HepG2 (cell line): ENCODE data around the gene NEURL1. TPM values are rescaled to one million over a fixed set of nuclear protein-coding genes. Genes with fewer than 3 reads are reported as not detected.

ENCODE experiments used
- ATAC-seq: fragments of 200-7000 bp; cut with Tn5 transposase; 3 replicates; pipeline ENCODE4 v1.9.1; 2020; ENCODE audit warnings: mild to moderate bottlenecking, moderate library complexity
- BruUV-seq: library from RNA; stranded (reverse); fragments of 400-500 nt; replicated peaks from 2 replicates; lab custom pipeline; 2021; lab: Mats Ljungman, UMichigan
- CTCF ChIA-PET: fragments of 300-600 bp; formaldehyde crosslinking; extraction: SDS; loops from one replicate; lab custom pipeline; 2021; ENCODE audit warnings: low total read pairs, inconsistent platforms, low intra/inter-chr PET ratio; lab: Yijun Ruan, JAX
- POLR2A ChIA-PET: fragments of 350-600 bp; sonication (Branson Sonifier 250); formaldehyde crosslinking; loops from one replicate; lab custom pipeline; 2020; ENCODE audit warnings: antibody characterized with exemption, inconsistent platforms; lab: Yijun Ruan, JAX
- DNase-seq: peaks from one replicate; pipeline ENCODE4 v3.0.0-alpha.2; 2015; ENCODE audit warnings: low spot score
- FAIRE-seq: peaks from 3 replicates; lab custom pipeline; 2011; peaks lifted over from hg19 to GRCh38; lab: Jason Lieb, UNC
- H2AFZ ChIP-seq: one replicate; pipeline ENCODE4 v1.6.1; 2011; ENCODE audit warnings: low read length, inconsistent platforms
- H3K27ac ChIP-seq: fragments of 300-600 bp; 3 replicates; pipeline ENCODE4 v1.8.0; 2011; ENCODE audit warnings: mixed run types, mild to moderate bottlenecking, mixed read lengths, low read length, inconsistent platforms; ENCODE audit not compliant: insufficient read depth; ENCODE audit errors: extremely low read length
- H3K27me3 ChIP-seq, 2 experiments: fragments of 200-600 bp in 1 of 2; 2 replicates in 1 of 2; 3 replicates in 1 of 2; pipeline versions ENCODE4 v1.6.0 to v1.8.0; 2011; ENCODE audit warnings: low read length in 2 of 2, mild to moderate bottlenecking in 2 of 2, moderate library complexity in 2 of 2, inconsistent platforms in 1 of 2; ENCODE audit not compliant: insufficient read depth in 2 of 2, control insufficient read depth in 1 of 2
- H3K36me3 ChIP-seq, 2 experiments: fragments of 200-600 bp in 1 of 2; replicated peaks in 1 of 2; 2 replicates in 1 of 2; 3 replicates in 1 of 2; pipeline versions ENCODE4 v1.5.1 to v1.8.0; 2011; ENCODE audit warnings: low read length in 2 of 2, inconsistent platforms in 1 of 2; ENCODE audit not compliant: insufficient read depth in 2 of 2, control insufficient read depth in 1 of 2
- H3K4me1 ChIP-seq: 2 replicates; pipeline ENCODE4 v1.5.1; 2012; ENCODE audit warnings: low read length, inconsistent platforms; ENCODE audit not compliant: insufficient read depth
- H3K4me2 ChIP-seq: 2 replicates; pipeline ENCODE4 v1.6.0; 2011; ENCODE audit warnings: low read depth, low read length, inconsistent platforms
- H3K4me3 ChIP-seq, 3 experiments: fragments of 200-600 bp in 1 of 3; sonication (generic), shearing (Covaris generic) in 1 of 3; replicated peaks in 1 of 3; 2 replicates each; pipeline ENCODE4 v1.5.1; 2011 to 2016; ENCODE audit warnings: low read length in 3 of 3, inconsistent platforms in 2 of 3, low read depth in 2 of 3, mild to moderate bottlenecking in 2 of 3, control low read depth in 1 of 3, mixed read lengths in 1 of 3; ENCODE audit not compliant: insufficient read depth in 1 of 3
- H3K79me2 ChIP-seq: one replicate; pipeline ENCODE4 v1.6.1; 2011; ENCODE audit warnings: low read length, inconsistent platforms; ENCODE audit not compliant: insufficient read depth
- H3K9ac ChIP-seq: 2 replicates; pipeline ENCODE4 v1.6.0; 2011; ENCODE audit warnings: mild to moderate bottlenecking, low read depth, low read length, inconsistent platforms; ENCODE audit not compliant: insufficient read depth
- H3K9me3 ChIP-seq: 2 replicates; pipeline ENCODE4 v1.5.1; 2012; ENCODE audit warnings: mild to moderate bottlenecking, low read length
- H4K20me1 ChIP-seq: 2 replicates; pipeline ENCODE4 v1.6.0; 2011; ENCODE audit warnings: inconsistent platforms, mild to moderate bottlenecking, low read length, moderate library complexity; ENCODE audit not compliant: insufficient read depth
- FOXC1 ChIP-seq: sonication (generic); formaldehyde crosslinking; IDR thresholded peaks from 2 replicates; pipeline ENCODE4 v1.8.0; 2022; ENCODE audit warnings: mild to moderate bottlenecking, missing genetic modification reagents, borderline replicate concordance
- HNF4A ChIP-seq: sonication (generic); formaldehyde crosslinking; IDR thresholded peaks from 2 replicates; pipeline ENCODE4 v1.4.0; 2020; ENCODE audit warnings: missing genetic modification reagents
- IRF9 ChIP-seq: sonication (generic); formaldehyde crosslinking; IDR thresholded peaks from 2 replicates; pipeline ENCODE4 v1.8.0; 2022; ENCODE audit warnings: missing genetic modification reagents, mild to moderate bottlenecking, borderline replicate concordance
- NRL ChIP-seq: sonication (generic); formaldehyde crosslinking; IDR thresholded peaks from 2 replicates; pipeline ENCODE4 v1.5.0; 2020; ENCODE audit warnings: missing genetic modification reagents, mild to moderate bottlenecking, moderate library complexity, borderline replicate concordance
- RBM39 ChIP-seq: fragments of 200-400 bp; formaldehyde crosslinking; IDR thresholded peaks from one replicate; pipeline ENCODE4 v1.6.1; 2018; ENCODE audit warnings: antibody characterized with exemption, mild to moderate bottlenecking, low read depth, low read length; ENCODE audit not compliant: poor library complexity, severe bottlenecking
- SIX1 ChIP-seq: sonication (generic); formaldehyde crosslinking; IDR thresholded peaks from 2 replicates; pipeline ENCODE4 v1.4.0; 2020; ENCODE audit warnings: missing genetic modification reagents, borderline replicate concordance
- STAT5B ChIP-seq: sonication (generic); formaldehyde crosslinking; IDR thresholded peaks from 2 replicates; pipeline ENCODE4 v1.4.0; 2020; ENCODE audit warnings: missing genetic modification reagents
- TFE3 ChIP-seq: IDR thresholded peaks from 2 replicates; pipeline ENCODE4 v1.6.1; 2016
- ZIK1 ChIP-seq: sonication (generic); formaldehyde crosslinking; IDR thresholded peaks from 2 replicates; pipeline ENCODE4 v1.5.0; 2020; ENCODE audit warnings: mild to moderate bottlenecking, low read depth, missing genetic modification reagents, borderline replicate concordance
- ZNF224 ChIP-seq: sonication (generic); formaldehyde crosslinking; IDR thresholded peaks from 2 replicates; pipeline ENCODE4 v1.5.0; 2020; ENCODE audit warnings: mild to moderate bottlenecking, missing genetic modification reagents
- ZNF33A ChIP-seq: sonication (generic); formaldehyde crosslinking; IDR thresholded peaks from 2 replicates; pipeline ENCODE4 v1.5.1; 2020; ENCODE audit warnings: missing genetic modification reagents, mild to moderate bottlenecking, moderate library complexity, borderline replicate concordance
- ZNF770 ChIP-seq: sonication (generic); formaldehyde crosslinking; IDR thresholded peaks from 2 replicates; pipeline ENCODE4 v1.5.0; 2020; ENCODE audit warnings: mild to moderate bottlenecking, missing genetic modification reagents
- WGBS: methylation state at CpG from one replicate; pipeline ENCODE4 v1.1.6; 2017; ENCODE audit warnings: low lambda C conversion rate; 5-methylcytosine and 5-hydroxymethylcytosine counted together
- in situ Hi-C: cut with HindIII; loops from 2 replicates; pipeline ENCODE4 v1.10.0; 2017; ENCODE audit warnings: low pct_unique_long_range_greater_than_20kb; ENCODE audit not compliant: extremely low pct_ligation_motif_present
- intact Hi-C: fragments of 100-400 bp; cut with micrococcal nuclease; formaldehyde crosslinking; loops from one replicate; pipeline ENCODE4 v1.10.0; 2022; ENCODE audit not compliant: unreplicated experiment
- polyA plus RNA-seq, 8 experiments: library from polyadenylated mRNA; depleted of rRNA in 3 of 8; stranded (reverse) in 7 of 8; unstranded in 1 of 8; fragments of >200 nt; fragmentation: Illumina TruSeq in 4 of 8; extraction: Trizol in 4 of 8; gene quantifications; 2 replicates each; pipeline versions ENCODE4 v1.2.1 to v1.2.3, GENCODE V29; 2011 to 2016; ENCODE audit warnings: low read depth in 4 of 8, missing spikeins in 1 of 8, mixed read lengths in 1 of 8; ENCODE audit not compliant: insufficient read depth in 1 of 8
- total RNA-seq, 5 experiments: library from RNA; depleted of rRNA; stranded (reverse); fragments of >200 nt; fragmentation: Illumina TruSeq; extraction: Trizol; gene quantifications; 2 replicates each; pipeline ENCODE4 v1.2.3, GENCODE V29; 2016; ENCODE audit warnings: low read depth in 1 of 5

Gene NEURL1
- total and polyA plus RNA-seq, 2 of the 13 experiments (the other 11 are each of a cell fraction or from before 2014, with no cell fraction given), result not detected

GRCh38 chr10:103545366-103545765 lies 51.9 kb downstream of the NEURL1 start:
- no peak overlapping the region for H3K27ac ChIP-seq
- no peak overlapping the region for H3K4me2 ChIP-seq
- intact Hi-C loops, result no loop called here
- H3K4me1 ChIP-seq, result peaks cover 18% of the 10 kb centered on the region
- H4K20me1 ChIP-seq, result no peaks in the 10 kb centered on the region
- DNase-seq, result no peak
- H3K9ac ChIP-seq, result no peak overlapping the region
- TF ChIP-seq FOXC1 (CRISPR knock-in tag), result no peak
- no peak for TF ChIP-seq RBM39
- ChIA-PET CTCF (no interaction called here), POLR2A (no interaction called here)
- no peaks in the 10 kb centered on the region for H3K9me3 ChIP-seq
- in situ Hi-C loops, result no loop called here
- no peak overlapping the region for H2AFZ ChIP-seq
- H3K36me3 ChIP-seq, result no peaks in the 10 kb centered on the region
- H3K27me3 ChIP-seq, result peaks cover 4 to 60% of the 10 kb centered on the region in 2 experiments; a peak in 3 of 5 replicates
- BruUV-seq, result no TSS peak
- no peak for ATAC-seq
- no peaks in the 10 kb centered on the region for H3K79me2 ChIP-seq
- FAIRE-seq, result no peak
- no peak overlapping the region for H3K4me3 ChIP-seq
- no CpG with 5 or more reads among the region's 1 CpG for WGBS

- Histone ChIP-seq H3K9me3 (no peaks in the 10 kb centered on the region), H3K79me2 (no peaks in the 10 kb centered on the region), H3K9ac (no peak overlapping the region), H3K4me2 (no peak overlapping the region), H4K20me1 (no peaks in the 10 kb centered on the region), H3K4me1 (peaks cover 18% of the 10 kb centered on the region), H3K27me3 (peaks cover 4 to 59% of the 10 kb centered on the region in 2 experiments; a peak in 3 of 5 replicates), H2AFZ (no peak overlapping the region), H3K36me3 (no peaks in the 10 kb centered on the region), H3K27ac (no peak overlapping the region), H3K4me3 (no peak overlapping the region)
- in situ Hi-C loops, result no loop called here
- CTCF ChIA-PET, result no interaction called here
- no TSS peak for BruUV-seq
- 3% methylated on average over 4 of the region's 4 CpGs for WGBS
- FAIRE-seq (no peak), ATAC-seq (no peak; the same call in 2 of the 3 replicates), DNase-seq (no peak)
- POLR2A ChIA-PET, result no interaction called here
- intact Hi-C loops, result no loop called here
- no peak for TF ChIP-seq IRF9 (CRISPR knock-in tag)
- no peak for TF ChIP-seq ZNF33A (CRISPR knock-in tag)
- peak; percentile 30; the same call in 1 of the 2 replicates for TF ChIP-seq SIX1
- 0 out of 2 replicates have a peak, but pooled peaks have one; percentile 16 for TF ChIP-seq HNF4A (CRISPR knock-in tag)
- TF ChIP-seq ZIK1, result no peak
- peak; percentile 91 for TF ChIP-seq ZNF770 (CRISPR knock-in tag)
- no peak for TF ChIP-seq TFE3 (CRISPR knock-in tag)
- TF ChIP-seq STAT5B, result no peak
- TF ChIP-seq NRL (CRISPR knock-in tag), result no peak
- 0 out of 2 replicates have a peak, but pooled peaks have one; percentile 33 for TF ChIP-seq ZNF224 (CRISPR knock-in tag)
Measured at GRCh38 chr10:103545771-103546281, 52.3 kb downstream of the NEURL1 start.
